ENCODE measurements around the gene ST6GALNAC1. TPM values are rescaled to one million over a fixed set of nuclear protein-coding genes. Genes with fewer than 3 reads are reported as not detected.

ST6GALNAC1 gene
- total RNA-seq, 1 donor from 2014 or later: not detected

GRCh38 chr17:76688165-76688622, 44.6 kb upstream of the ST6GALNAC1 start:
- Mint-ChIP-seq H3K36me3 (ENCODE audit: unreplicated experiment) (no peaks in the 10 kb centered on the region), H3K4me1 (ENCODE audit: low read depth, unreplicated experiment) (peaks cover 34% of the 10 kb centered on the region), H3K4me3 (ENCODE audit: unreplicated experiment) (no peak overlapping the region), H3K27me3 (ENCODE audit: unreplicated experiment) (peaks cover 4% of the 10 kb centered on the region), H3K9me3 (ENCODE audit: unreplicated experiment) (peaks cover 5% of the 10 kb centered on the region), H3K27ac (ENCODE audit: unreplicated experiment) (no peak overlapping the region)
- no peak for DNase-seq
- no peak for TF ChIP-seq CTCF (IDR thresholded peaks at IDR 0.05; ENCODE audit: partially characterized antibody, unreplicated experiment)

GRCh38 chr17:76687298-76688164, 44.0 kb upstream of the ST6GALNAC1 start:
- Mint-ChIP-seq H3K27ac (ENCODE audit: unreplicated experiment) (peak overlapping the region; percentile 81), H3K4me1 (ENCODE audit: low read depth, unreplicated experiment) (peaks cover 40% of the 10 kb centered on the region), H3K36me3 (ENCODE audit: unreplicated experiment) (no peaks in the 10 kb centered on the region), H3K4me3 (ENCODE audit: unreplicated experiment) (peak overlapping the region; percentile 73), H3K9me3 (ENCODE audit: unreplicated experiment) (peaks cover 9% of the 10 kb centered on the region), H3K27me3 (ENCODE audit: unreplicated experiment) (peaks cover 4% of the 10 kb centered on the region)
- DNase-seq: no peak
- no peak for TF ChIP-seq CTCF (IDR thresholded peaks at IDR 0.05; ENCODE audit: partially characterized antibody, unreplicated experiment)

GRCh38 chr17:76686538-76687297, 43.2 kb upstream of the ST6GALNAC1 start:
- no peaks in the 10 kb centered on the region for H3K36me3 Mint-ChIP-seq (ENCODE audit: unreplicated experiment)
- peak overlapping the region; percentile 73 for H3K4me3 Mint-ChIP-seq (ENCODE audit: unreplicated experiment)
- H3K27me3 Mint-ChIP-seq (ENCODE audit: unreplicated experiment): peaks cover 8% of the 10 kb centered on the region
- peak overlapping the region; percentile 62 for H3K27ac Mint-ChIP-seq (ENCODE audit: unreplicated experiment)
- DNase-seq: no peak
- no peak for TF ChIP-seq CTCF (IDR thresholded peaks at IDR 0.05; ENCODE audit: partially characterized antibody, unreplicated experiment)
- peaks cover 47% of the 10 kb centered on the region for H3K4me1 Mint-ChIP-seq (ENCODE audit: low read depth, unreplicated experiment)
- peaks cover 11% of the 10 kb centered on the region for H3K9me3 Mint-ChIP-seq (ENCODE audit: unreplicated experiment)

- Mint-ChIP-seq H3K27ac (ENCODE audit: unreplicated experiment) (no peak overlapping the region), H3K36me3 (ENCODE audit: unreplicated experiment) (no peaks in the 10 kb centered on the region), H3K4me3 (ENCODE audit: unreplicated experiment) (no peak overlapping the region), H3K27me3 (ENCODE audit: unreplicated experiment) (peaks cover 11% of the 10 kb centered on the region), H3K9me3 (ENCODE audit: unreplicated experiment) (peaks cover 11% of the 10 kb centered on the region), H3K4me1 (ENCODE audit: low read depth, unreplicated experiment) (peaks cover 48% of the 10 kb centered on the region)
- no peak for DNase-seq
- no peak for TF ChIP-seq CTCF (IDR thresholded peaks at IDR 0.05; ENCODE audit: partially characterized antibody, unreplicated experiment)
Measured at GRCh38 chr17:76685846-76686245, 42.3 kb upstream of the ST6GALNAC1 start.

All from glutamatergic neuron (in vitro differentiated cells).